Breast epithelium (tissue), 3 donors: ENCODE results near the gene MAMDC4.

Experiments used
- POLR2A ChIP-seq: fragments of 450-650 bp; IDR thresholded peaks from one replicate; pipeline ENCODE4 v1.6.1; 2016; ENCODE audit warnings: antibody characterized with exemption, mild to moderate bottlenecking, moderate library complexity
- TF ChIP-seq, protein P1 (sequence below), 3 donors: fragments of 450-650 bp; IDR thresholded peaks; one replicate each; pipeline ENCODE4 v1.5.1; 2016 to 2017; ENCODE audit warnings: antibody characterized with exemption in 3 of 3, mild to moderate bottlenecking in 3 of 3, moderate library complexity in 3 of 3

DNA sequence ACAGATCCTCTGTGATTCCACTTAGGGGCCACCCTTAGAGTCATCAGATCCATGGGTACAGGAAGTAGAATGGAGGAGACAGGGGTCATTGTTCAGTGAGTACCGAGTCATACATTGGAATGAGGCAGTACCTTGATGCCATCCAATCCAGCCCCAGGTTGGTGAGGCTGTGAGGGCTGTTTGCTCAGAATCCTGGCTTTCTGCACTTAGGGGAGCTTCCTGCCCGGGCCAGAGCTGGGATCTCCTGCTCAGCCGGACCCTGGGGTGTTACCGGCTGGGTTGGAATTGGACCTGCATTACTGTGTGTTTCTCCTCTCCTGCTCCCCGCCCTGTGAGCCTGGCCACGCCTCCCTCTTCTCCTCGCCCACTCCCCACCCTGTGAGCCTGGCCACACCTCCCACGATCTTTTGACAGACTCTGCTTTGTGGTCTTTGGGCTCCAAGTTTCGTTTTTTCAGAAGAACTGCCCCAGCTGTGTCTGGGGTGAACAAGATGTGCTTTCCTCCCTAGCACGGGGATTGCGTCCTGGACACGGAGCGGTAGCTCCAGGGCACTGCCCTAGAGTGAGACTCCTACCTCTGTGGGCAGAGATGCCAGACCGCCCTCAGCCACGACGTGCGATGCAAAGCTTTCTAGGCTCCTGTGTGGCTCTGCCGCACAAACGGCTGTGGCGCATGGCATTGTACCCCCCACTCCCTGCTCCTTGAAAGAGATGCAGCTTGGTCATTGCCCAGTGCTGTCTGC lies 49.5 kb downstream of the MAMDC4 start:
- TF ChIP-seq, protein P1, sequence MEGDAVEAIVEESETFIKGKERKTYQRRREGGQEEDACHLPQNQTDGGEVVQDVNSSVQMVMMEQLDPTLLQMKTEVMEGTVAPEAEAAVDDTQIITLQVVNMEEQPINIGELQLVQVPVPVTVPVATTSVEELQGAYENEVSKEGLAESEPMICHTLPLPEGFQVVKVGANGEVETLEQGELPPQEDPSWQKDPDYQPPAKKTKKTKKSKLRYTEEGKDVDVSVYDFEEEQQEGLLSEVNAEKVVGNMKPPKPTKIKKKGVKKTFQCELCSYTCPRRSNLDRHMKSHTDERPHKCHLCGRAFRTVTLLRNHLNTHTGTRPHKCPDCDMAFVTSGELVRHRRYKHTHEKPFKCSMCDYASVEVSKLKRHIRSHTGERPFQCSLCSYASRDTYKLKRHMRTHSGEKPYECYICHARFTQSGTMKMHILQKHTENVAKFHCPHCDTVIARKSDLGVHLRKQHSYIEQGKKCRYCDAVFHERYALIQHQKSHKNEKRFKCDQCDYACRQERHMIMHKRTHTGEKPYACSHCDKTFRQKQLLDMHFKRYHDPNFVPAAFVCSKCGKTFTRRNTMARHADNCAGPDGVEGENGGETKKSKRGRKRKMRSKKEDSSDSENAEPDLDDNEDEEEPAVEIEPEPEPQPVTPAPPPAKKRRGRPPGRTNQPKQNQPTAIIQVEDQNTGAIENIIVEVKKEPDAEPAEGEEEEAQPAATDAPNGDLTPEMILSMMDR (IDR thresholded peaks at IDR 0.05) = no peak
- TF ChIP-seq POLR2A = no peak
